Heart right ventricle (tissue), 16 donors: ENCODE results near the gene GSS. TPM values are rescaled to one million over a fixed set of nuclear protein-coding genes. Genes with fewer than 3 reads are reported as not detected.

ENCODE experiments used
- ATAC-seq, 8 donors: fragments of 200-7000 bp; cut with Tn5 transposase; one replicate each; pipeline ENCODE4 v1.9.1; 2020; ENCODE audit warnings: mild to moderate bottlenecking in 8 of 8, moderate library complexity in 8 of 8, moderate number of reproducible peaks in 1 of 8
- DNase-seq, 2 donors: peaks; one replicate each; pipeline ENCODE4 v3.0.0-alpha.2; 2020
- H3K27ac ChIP-seq, 10 donors: fragments of 200-600 bp; sonication (generic) in 2 of 10; one replicate each; pipeline versions ENCODE4 v1.5.0 to v1.8.0; 2020 to 2022; ENCODE audit warnings: mild to moderate bottlenecking in 3 of 10
- H3K27me3 ChIP-seq, 7 donors: fragments of 200-600 bp; one replicate each; pipeline ENCODE4 v1.8.0; 2021 to 2022; ENCODE audit warnings: mild to moderate bottlenecking in 2 of 7
- H3K36me3 ChIP-seq, 9 donors: fragments of 200-600 bp; sonication (generic) in 1 of 9; one replicate each; pipeline versions ENCODE4 v1.5.0 to v1.8.0; 2020 to 2022; ENCODE audit warnings: mild to moderate bottlenecking in 2 of 9
- H3K4me1 ChIP-seq, 9 donors: fragments of 200-600 bp; sonication (generic) in 1 of 9; one replicate each; pipeline versions ENCODE4 v1.5.0 to v1.8.0; 2020 to 2022; ENCODE audit warnings: mild to moderate bottlenecking in 4 of 9
- H3K4me3 ChIP-seq, 10 donors: fragments of 200-600 bp; sonication (generic) in 2 of 10; one replicate each; pipeline versions ENCODE4 v1.5.0 to v1.8.0; 2020 to 2022; ENCODE audit warnings: mild to moderate bottlenecking in 7 of 10, moderate library complexity in 2 of 10
- H3K9me3 ChIP-seq, 11 donors: fragments of 200-600 bp in 10 of 11; sonication (generic) in 2 of 11; one replicate each; pipeline versions ENCODE4 v1.5.0 to v1.8.0; 2013 to 2022; ENCODE audit warnings: mild to moderate bottlenecking in 2 of 11, control low read depth in 1 of 11, moderate library complexity in 1 of 11
- WGBS, 2 donors: extraction: QIAGEN DNeasy Blood & Tissue Kit; methylation state at CpG; one replicate each; pipeline ENCODE4 v1.1.7; 2013; ENCODE audit warnings: inconsistent platforms in 1 of 2; 5-methylcytosine and 5-hydroxymethylcytosine counted together
- intact Hi-C, 10 donors: fragments of 100-400 bp; cut with DNase I; formaldehyde crosslinking; loops; one replicate each; pipeline versions ENCODE4 v1.11.1 to v1.14.2; 2022
- polyA plus RNA-seq, 2 donors: library from polyadenylated mRNA; stranded (reverse); fragments of 200-250 nt; gene quantifications; one replicate each; pipeline ENCODE4 v1.2.3, GENCODE V29; 2013
- total RNA-seq, 10 donors: library from RNA; stranded (reverse); fragmentation: NEBNext Ultra II Directional in 3 of 10; extraction: Animal tissue kit (Norgen Biotek cat#: 25700) in 3 of 10; gene quantifications; one replicate each; pipeline versions ENCODE4 v1.2.1 to v1.2.4, GENCODE V29; 2021 to 2023
- TF ChIP-seq, protein P1 (sequence below), 9 donors: fragments of 200-600 bp; sonication (generic) in 2 of 9; IDR thresholded peaks; one replicate each; pipeline versions ENCODE4 v1.5.0 to v1.8.0; 2021 to 2022; ENCODE audit warnings: antibody characterized with exemption in 9 of 9, mild to moderate bottlenecking in 5 of 9, moderate library complexity in 1 of 9
- donor health status: Arrhythmogenic right ventricular cardiomyopathy.
- donor health status: ischemic (EF 13 %, LVEDD 7.1; RV severe dilation, severe dysfunction).
- donor health status: healthy with polysubstance abuse.
- donor health status: DM: no; HTN: yes; CAD: no.
- donor health status: DM: no; HTN: no; CAD: no.
- donor health status: ischemic (EF 25% LVEDD 6.9; RV normal size, moderate dysfunction).
- donor health status: ischemic (EF 25% LVEDD 5.7; RV mildly dilated, moderate dysfunction).
- donor health status: healthy.
- donor health status: DM: yes; HTN: yes; CAD: no.
- donor health status: Ischemic cardiomyopathy.
- donor health status: ischemic (EF 35%, LVEDD 5.7; RV mildly dilated, moderate dysfunction).
- donor health status: nonischemic (EF 11% LVEDD 7.7; RV severe dilation, severe dysfunction).
- donor health status: DM: yes; HTN: yes; CAD: no.
- donor health status: PGD.
- donor health status: ischemic (EF 29% LVEDD 5.4; RV normal size, mild dysfunction).
- donor health status: nonischemic (EF 23%, LVEDD 6.1; RV moderate dilation, normal function).

The GSS gene
- total and polyA plus RNA-seq, 12 donors = 20.0 to 60.4 (median 25.9) TPM

DNA sequence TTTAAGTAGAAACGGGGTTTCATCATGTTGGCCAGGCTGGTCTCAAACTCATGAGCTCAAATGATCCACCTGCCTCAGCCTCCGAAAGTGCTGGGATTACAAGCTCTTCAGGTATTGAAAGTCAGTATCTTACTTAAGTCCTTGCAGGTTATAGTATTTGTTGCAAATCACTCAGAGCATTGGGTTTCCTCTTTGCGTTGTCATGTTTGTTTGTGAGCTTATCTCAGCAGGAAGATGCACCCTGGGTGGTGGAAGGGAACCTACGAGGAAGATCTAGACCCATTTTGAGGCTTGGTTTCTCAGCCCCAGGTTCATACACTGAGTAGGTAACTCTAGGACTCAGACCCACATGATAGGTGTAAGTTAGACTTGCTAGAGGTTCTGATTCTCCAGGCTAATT is 18.6 kb upstream of the GSS start:
- Histone ChIP-seq H3K4me1 (peaks cover 0 to 26% (median 7%) of the 10 kb centered on the region in 9 donors), H3K27ac (no peak overlapping the region), H3K4me3 (no peak overlapping the region), H3K27me3 (no peaks in the 10 kb centered on the region), H3K36me3 (no peaks in the 10 kb centered on the region), H3K9me3 (no peaks in the 10 kb centered on the region)
- ATAC-seq = no peak
- DNase-seq = no peak
- intact Hi-C loops = no loop called here
- TF ChIP-seq, protein P1, sequence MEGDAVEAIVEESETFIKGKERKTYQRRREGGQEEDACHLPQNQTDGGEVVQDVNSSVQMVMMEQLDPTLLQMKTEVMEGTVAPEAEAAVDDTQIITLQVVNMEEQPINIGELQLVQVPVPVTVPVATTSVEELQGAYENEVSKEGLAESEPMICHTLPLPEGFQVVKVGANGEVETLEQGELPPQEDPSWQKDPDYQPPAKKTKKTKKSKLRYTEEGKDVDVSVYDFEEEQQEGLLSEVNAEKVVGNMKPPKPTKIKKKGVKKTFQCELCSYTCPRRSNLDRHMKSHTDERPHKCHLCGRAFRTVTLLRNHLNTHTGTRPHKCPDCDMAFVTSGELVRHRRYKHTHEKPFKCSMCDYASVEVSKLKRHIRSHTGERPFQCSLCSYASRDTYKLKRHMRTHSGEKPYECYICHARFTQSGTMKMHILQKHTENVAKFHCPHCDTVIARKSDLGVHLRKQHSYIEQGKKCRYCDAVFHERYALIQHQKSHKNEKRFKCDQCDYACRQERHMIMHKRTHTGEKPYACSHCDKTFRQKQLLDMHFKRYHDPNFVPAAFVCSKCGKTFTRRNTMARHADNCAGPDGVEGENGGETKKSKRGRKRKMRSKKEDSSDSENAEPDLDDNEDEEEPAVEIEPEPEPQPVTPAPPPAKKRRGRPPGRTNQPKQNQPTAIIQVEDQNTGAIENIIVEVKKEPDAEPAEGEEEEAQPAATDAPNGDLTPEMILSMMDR (IDR thresholded peaks at IDR 0.05) = no peak
- 72 to 73% methylated on average over 4 of the region's 4 CpGs for WGBS, 2 donors

DNA sequence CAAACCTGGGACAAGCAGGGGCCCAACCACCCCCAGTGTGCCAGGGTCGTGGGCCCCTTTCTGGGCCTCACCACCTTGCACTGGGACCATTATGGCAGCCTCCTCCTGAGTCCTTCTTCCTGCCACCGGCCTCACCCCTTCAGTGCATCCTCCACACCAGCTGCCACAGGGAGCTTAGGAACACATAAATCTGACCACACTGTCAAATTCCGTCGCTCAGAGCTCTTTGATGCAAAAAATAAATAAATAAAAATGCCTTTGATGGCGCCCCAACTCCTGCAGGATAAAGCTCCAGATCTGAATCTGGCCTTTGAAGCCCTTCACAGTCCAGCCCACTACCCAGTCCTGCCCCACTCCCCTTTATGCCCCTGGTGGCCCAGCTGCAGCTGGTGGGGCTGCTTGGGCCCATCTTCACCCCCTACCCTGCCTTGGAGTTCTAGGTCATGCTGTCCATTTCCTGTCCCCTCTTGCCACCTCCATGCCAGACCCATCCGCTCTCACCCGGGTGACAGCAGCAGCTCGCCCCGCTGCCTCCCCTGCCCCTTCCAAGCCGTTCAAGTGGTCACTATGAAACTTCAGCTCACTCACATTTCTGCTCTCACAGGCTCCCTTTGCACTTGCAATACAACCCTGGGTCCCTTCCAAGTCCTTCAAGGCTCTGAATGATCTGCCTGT is 16.1 kb upstream of the GSS start:
- TF ChIP-seq, protein P1 (IDR thresholded peaks at IDR 0.05) = no peak

DNA sequence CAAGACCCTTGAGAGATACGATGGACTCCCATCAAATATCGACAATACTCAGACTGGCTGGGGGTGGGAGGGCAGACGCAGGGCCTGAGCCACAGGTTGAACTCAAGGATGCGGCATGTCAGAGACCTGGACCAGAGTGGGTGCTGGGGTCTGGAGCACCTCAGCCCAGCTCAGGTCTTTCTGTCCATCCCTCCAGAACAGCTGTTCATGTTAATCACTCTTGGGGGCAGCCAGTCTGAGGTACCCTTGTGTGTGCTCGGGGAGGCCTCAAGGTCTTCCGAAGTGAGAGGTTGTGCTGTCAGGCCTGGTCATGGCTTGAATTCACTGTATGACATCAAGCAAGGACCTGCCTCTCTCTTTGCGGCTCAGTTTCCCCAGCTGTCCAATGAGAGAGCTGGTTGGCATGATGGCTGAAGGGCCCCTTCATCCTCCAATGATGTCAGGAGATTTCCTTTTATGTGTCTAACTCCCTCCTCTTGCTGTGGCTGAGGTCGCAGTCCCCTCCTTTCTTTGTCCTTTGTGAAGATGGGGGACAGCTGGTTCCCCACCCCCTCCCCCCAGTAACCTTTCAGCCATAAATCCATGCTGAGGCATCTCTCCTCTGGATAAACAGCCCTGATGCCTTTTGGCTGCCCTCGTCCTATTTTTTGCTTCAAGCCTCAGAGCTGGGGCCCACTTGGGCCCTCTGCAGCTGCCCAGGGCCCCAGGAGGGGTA is 15.4 kb upstream of the GSS start:
- no peaks in the 10 kb centered on the region for H3K36me3 ChIP-seq
- H3K4me3 ChIP-seq = no peak overlapping the region
- H3K9me3 ChIP-seq = no peaks in the 10 kb centered on the region
- WGBS, 2 donors = 92 to 94% methylated on average over 9 of the region's 9 CpGs
- DNase-seq = no peak
- no peak for ATAC-seq
- H3K4me1 ChIP-seq = peaks cover 0 to 29% (median 8%) of the 10 kb centered on the region in 9 donors
- TF ChIP-seq, protein P1 (IDR thresholded peaks at IDR 0.05) = no peak
- H3K27ac ChIP-seq = peak overlapping the region in 1 of 10 donors; percentile 15
- intact Hi-C loops = no loop called here
- H3K27me3 ChIP-seq = no peaks in the 10 kb centered on the region

More for the DNA sequence above, 16.1 kb upstream of the GSS start:
- Histone ChIP-seq H3K9me3 (no peaks in the 10 kb centered on the region), H3K4me3 (no peak overlapping the region), H3K27me3 (no peaks in the 10 kb centered on the region), H3K4me1 (peaks cover 0 to 32% (median 10%) of the 10 kb centered on the region in 9 donors), H3K36me3 (no peaks in the 10 kb centered on the region), H3K27ac (no peak overlapping the region)
- no peak for DNase-seq
- 78 to 89% methylated on average over 10 of the region's 10 CpGs for WGBS, 2 donors
- ATAC-seq = no peak
- intact Hi-C loops = no loop called here

DNA sequence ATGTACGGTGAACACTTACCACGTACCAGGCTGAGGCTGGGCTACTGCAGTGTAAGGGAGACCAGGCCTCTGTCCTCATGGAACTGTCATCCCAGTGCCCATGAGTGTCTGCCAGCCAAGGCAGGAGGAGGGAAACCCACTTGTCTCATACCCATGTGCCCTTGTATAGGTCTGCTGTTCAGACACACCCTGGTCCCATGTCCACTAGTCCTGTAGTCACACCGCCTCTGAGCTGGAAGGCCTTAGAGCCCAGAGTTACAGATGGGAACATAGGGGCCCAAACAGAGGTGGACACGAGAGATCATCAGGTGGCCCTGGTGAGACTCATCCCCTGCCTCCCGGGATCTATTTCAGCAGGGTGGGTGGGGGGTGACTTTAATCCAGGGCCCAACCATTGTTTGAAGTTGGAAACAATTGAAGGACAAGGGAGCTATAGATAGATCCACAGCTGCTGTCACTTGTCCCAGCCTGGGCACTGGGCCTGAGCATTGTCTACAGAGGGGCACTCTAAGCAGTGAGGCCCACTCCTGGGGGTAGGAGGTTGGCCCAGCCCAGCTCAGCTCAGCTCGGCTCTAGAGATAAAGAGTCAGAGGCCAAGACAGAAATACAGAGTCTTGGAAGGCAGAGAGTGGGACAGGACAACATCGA is 14.7 kb upstream of the GSS start:
- intact Hi-C loops = no loop called here
- Histone ChIP-seq H3K4me3 (no peak overlapping the region), H3K27me3 (no peaks in the 10 kb centered on the region), H3K9me3 (no peaks in the 10 kb centered on the region), H3K36me3 (no peaks in the 10 kb centered on the region), H3K27ac (peak overlapping the region in 5 of 10 donors; percentile 26 to 74 (median 72)), H3K4me1 (peaks cover 0 to 29% (median 8%) of the 10 kb centered on the region in 9 donors)
- 63 to 74% methylated on average over 7 of the region's 7 CpGs for WGBS, 2 donors
- ATAC-seq = peak in 4 of 8 donors; percentile 18 to 42 (median 28)
- no peak for DNase-seq
- TF ChIP-seq, protein P1 (IDR thresholded peaks at IDR 0.05) = no peak
